Activated T-helper 17 cell treated with anti-CD3 and anti-CD28 coated beads, Interleukin-2, amount 50 U/mL, for 72 hours (primary cell): Measurements from ENCODE around the gene CTTNBP2. TPM values are rescaled to one million over a fixed set of nuclear protein-coding genes. Genes with fewer than 3 reads are reported as not detected.

Source experiments
- ATAC-seq: fragments of 150-1000 bp; cut with Tn5 transposase; replicated peaks from 2 replicates; pipeline ENCODE4 v1.10.0; 2021; ENCODE audit warnings: mild to moderate bottlenecking, moderate library complexity
- H3K27ac Mint-ChIP-seq: one replicate; pipeline ENCODE4 v1.8.0; 2022; ENCODE audit warnings: mixed read lengths
- H3K27me3 Mint-ChIP-seq: one replicate; pipeline ENCODE4 v1.8.0; 2022; ENCODE audit warnings: mixed read lengths
- H3K36me3 Mint-ChIP-seq: one replicate; pipeline ENCODE4 v1.8.0; 2022; ENCODE audit warnings: low read depth, mild to moderate bottlenecking, mixed read lengths
- H3K4me1 Mint-ChIP-seq: one replicate; pipeline ENCODE4 v1.8.0; 2022; ENCODE audit warnings: mixed read lengths
- H3K4me3 Mint-ChIP-seq: one replicate; pipeline ENCODE4 v1.8.0; 2022; ENCODE audit warnings: mild to moderate bottlenecking, mixed read lengths
- H3K9me3 Mint-ChIP-seq: one replicate; pipeline ENCODE4 v1.8.0; 2022; ENCODE audit warnings: mixed read lengths
- total RNA-seq, 2 donors: library from RNA; stranded (reverse); gene quantifications; one replicate each; pipeline ENCODE4 v1.2.3, GENCODE V29; 2022

CTTNBP2 gene
- total RNA-seq, 2 donors from 2014 or later: 0.40 TPM; not detected in 1

- H3K36me3 Mint-ChIP-seq: no peaks in the 10 kb centered on the region
These were observed 3.5 kb upstream of the CTTNBP2 start for GRCh38 chr7:117876761-117877160.

GRCh38 chr7:117875566-117875965 is 2.3 kb upstream of the CTTNBP2 start:
- Mint-ChIP-seq H3K27ac (no peak overlapping the region), H3K9me3 (no peaks in the 10 kb centered on the region), H3K4me3 (no peak overlapping the region), H3K36me3 (no peaks in the 10 kb centered on the region), H3K27me3 (peaks cover 32% of the 10 kb centered on the region), H3K4me1 (peaks cover 16% of the 10 kb centered on the region)
- no peak for ATAC-seq

More at GRCh38 chr7:117876761-117877160, 3.5 kb upstream of the CTTNBP2 start:
- no peak overlapping the region for H3K4me3 Mint-ChIP-seq
- H3K27ac Mint-ChIP-seq: no peak overlapping the region
- H3K4me1 Mint-ChIP-seq: peaks cover 15% of the 10 kb centered on the region
- ATAC-seq: no peak
- H3K9me3 Mint-ChIP-seq: no peaks in the 10 kb centered on the region
- H3K27me3 Mint-ChIP-seq: peaks cover 29% of the 10 kb centered on the region

DNA sequence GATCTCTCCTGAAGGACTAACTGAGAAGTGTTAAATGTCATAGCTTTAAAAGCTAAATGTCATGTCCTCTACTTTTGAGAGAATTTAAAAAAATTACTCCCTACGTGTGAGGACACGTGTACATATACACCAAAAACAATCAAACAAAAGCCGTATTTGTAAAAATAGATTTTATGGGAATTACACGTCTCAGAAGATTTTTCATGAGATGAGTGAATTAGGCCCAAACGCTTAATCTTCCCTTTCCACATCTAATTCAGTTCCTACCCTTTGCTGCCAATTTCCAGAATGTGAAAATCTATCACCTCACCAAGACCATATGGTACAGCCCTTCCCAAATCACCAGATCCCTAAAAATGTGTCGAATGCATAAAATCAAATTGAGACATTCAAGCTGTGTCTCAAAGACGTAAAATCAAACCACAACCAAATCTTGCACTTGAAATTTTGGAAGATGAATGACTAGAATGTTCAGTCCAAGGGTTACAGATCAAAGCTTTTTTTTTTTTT is 1.0 kb upstream of the CTTNBP2 start:
- no peak for ATAC-seq
- no peaks in the 10 kb centered on the region for H3K36me3 Mint-ChIP-seq
- no peak overlapping the region for H3K27ac Mint-ChIP-seq
- H3K9me3 Mint-ChIP-seq: no peaks in the 10 kb centered on the region
- peaks cover 28% of the 10 kb centered on the region for H3K27me3 Mint-ChIP-seq
- peaks cover 16% of the 10 kb centered on the region for H3K4me1 Mint-ChIP-seq
- H3K4me3 Mint-ChIP-seq: peak overlapping the region; percentile 49

DNA sequence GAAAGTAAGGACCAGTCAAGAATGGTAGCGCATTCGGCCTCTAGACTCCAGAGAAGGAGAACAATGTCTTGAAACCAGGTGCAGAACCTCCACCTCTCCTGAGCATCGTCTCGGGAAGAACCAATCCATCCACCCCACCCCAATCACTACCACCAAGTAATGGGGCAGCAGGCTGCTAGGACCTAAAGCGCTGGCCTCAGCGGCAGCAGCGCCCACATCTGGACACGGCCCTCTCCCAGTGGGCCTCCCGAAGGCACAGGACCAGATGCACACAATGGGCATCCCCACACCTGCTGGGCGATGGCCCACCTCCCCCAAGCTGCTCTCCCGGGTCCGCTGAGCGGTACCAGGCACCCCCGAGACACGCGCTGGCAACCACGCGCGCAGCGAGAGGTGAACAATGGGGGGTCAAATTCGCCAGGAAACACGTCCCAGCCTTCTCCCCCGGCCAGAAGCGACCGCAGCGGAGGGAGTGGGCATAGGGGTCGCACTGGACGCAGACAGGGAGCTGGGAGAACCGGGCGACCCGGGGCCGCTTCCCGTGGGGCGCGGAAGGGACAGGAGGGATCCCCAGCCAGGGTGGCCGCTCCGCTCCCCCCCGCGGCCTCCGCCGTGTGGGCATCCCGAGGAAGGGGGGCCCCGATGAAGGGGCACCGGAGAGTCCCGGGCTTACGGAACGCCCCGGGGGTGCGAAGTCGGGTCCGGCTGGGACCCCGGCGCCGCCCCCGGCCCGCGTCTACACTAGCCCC is 506 bp downstream of the CTTNBP2 start:
- H3K4me1 Mint-ChIP-seq: peaks cover 16% of the 10 kb centered on the region
- peaks cover 32% of the 10 kb centered on the region for H3K27me3 Mint-ChIP-seq
- H3K4me3 Mint-ChIP-seq: peak overlapping the region; percentile 29
- H3K36me3 Mint-ChIP-seq: no peaks in the 10 kb centered on the region
- no peak overlapping the region for H3K27ac Mint-ChIP-seq
- H3K9me3 Mint-ChIP-seq: no peaks in the 10 kb centered on the region
- no peak for ATAC-seq

DNA sequence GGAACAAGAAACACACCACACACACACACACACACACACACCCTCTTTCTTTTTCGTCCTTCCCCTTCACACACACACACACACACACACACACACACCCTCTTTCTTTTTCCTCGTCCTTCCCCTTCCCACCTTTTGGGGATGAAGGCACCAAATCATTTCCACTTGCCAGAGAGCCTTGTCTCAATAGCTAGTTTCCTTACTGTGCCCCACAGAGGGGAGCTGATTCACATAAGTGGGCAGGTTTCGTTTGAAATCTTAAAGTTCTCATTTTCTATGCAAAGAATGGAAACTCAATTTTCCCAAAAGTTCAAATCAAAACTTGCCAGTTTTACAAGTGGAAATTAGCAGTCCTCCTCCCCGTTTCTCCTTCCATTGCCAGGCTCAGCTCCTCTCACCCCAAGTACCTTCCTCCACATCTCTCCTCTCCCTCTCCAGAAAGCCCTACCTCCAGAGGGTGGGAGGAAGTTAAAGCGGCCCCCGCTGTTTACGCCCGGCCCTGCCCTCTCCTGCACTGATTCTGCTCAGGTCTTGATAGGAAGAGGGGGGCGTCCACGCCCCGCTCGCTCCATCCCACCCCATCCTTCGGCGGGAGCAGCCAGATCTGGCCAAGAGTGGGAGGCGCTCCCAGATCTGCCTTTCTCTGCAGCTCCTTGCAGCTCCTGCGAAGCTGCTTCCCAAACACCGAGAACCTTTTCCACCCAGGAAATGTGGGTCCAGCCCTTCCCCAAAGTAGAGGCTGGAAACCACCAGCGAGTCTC is 1.3 kb downstream of the CTTNBP2 start:
- Mint-ChIP-seq H3K27ac (no peak overlapping the region), H3K36me3 (no peaks in the 10 kb centered on the region), H3K4me1 (peaks cover 16% of the 10 kb centered on the region), H3K27me3 (peaks cover 32% of the 10 kb centered on the region), H3K9me3 (no peaks in the 10 kb centered on the region), H3K4me3 (peak overlapping the region; percentile 29)
- no peak for ATAC-seq

- H3K27ac Mint-ChIP-seq: no peak overlapping the region
- H3K4me1 Mint-ChIP-seq: peaks cover 16% of the 10 kb centered on the region
- no peak for ATAC-seq
- H3K4me3 Mint-ChIP-seq: no peak overlapping the region
- peaks cover 32% of the 10 kb centered on the region for H3K27me3 Mint-ChIP-seq
- H3K9me3 Mint-ChIP-seq: no peaks in the 10 kb centered on the region
- no peaks in the 10 kb centered on the region for H3K36me3 Mint-ChIP-seq
These were observed 1.9 kb downstream of the CTTNBP2 start for GRCh38 chr7:117871401-117871777.

GRCh38 chr7:117870448-117871130 is 2.7 kb downstream of the CTTNBP2 start:
- Mint-ChIP-seq H3K36me3 (no peaks in the 10 kb centered on the region), H3K9me3 (no peaks in the 10 kb centered on the region)

GRCh38 chr7:117869374-117869773 is 3.9 kb downstream of the CTTNBP2 start:
- Mint-ChIP-seq H3K36me3 (no peaks in the 10 kb centered on the region), H3K27me3 (peaks cover 22% of the 10 kb centered on the region), H3K4me3 (no peak overlapping the region), H3K27ac (no peak overlapping the region), H3K9me3 (no peaks in the 10 kb centered on the region), H3K4me1 (peaks cover 14% of the 10 kb centered on the region)
- no peak for ATAC-seq

More at GRCh38 chr7:117870448-117871130, 2.7 kb downstream of the CTTNBP2 start:
- peaks cover 31% of the 10 kb centered on the region for H3K27me3 Mint-ChIP-seq
- H3K27ac Mint-ChIP-seq: no peak overlapping the region
- ATAC-seq: no peak
- peaks cover 16% of the 10 kb centered on the region for H3K4me1 Mint-ChIP-seq
- H3K4me3 Mint-ChIP-seq: no peak overlapping the region

DNA sequence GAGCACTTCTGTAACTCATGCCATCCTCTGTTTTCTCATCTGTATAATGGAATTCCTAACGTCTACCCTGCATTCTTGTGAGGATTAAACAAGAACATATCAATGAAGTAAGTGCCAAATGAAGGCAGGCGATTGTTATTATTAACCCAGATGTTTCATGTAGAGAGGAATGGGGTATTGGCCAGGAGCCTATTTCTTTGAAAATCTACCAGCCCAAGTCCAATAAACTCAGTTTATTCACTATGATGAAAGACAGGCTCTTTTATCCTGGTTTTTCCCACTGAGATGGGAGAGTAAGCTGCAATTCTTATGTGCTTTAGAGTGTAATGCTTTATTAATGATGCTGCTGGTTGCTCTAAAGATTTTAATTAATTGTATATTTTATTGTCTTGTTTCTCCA is 9.6 kb downstream of the CTTNBP2 start:
- peaks cover 3% of the 10 kb centered on the region for H3K27me3 Mint-ChIP-seq
- no peak overlapping the region for H3K4me3 Mint-ChIP-seq
- no peaks in the 10 kb centered on the region for H3K9me3 Mint-ChIP-seq
- no peaks in the 10 kb centered on the region for H3K36me3 Mint-ChIP-seq
- ATAC-seq: no peak
- no peak overlapping the region for H3K27ac Mint-ChIP-seq
- no peaks in the 10 kb centered on the region for H3K4me1 Mint-ChIP-seq

DNA sequence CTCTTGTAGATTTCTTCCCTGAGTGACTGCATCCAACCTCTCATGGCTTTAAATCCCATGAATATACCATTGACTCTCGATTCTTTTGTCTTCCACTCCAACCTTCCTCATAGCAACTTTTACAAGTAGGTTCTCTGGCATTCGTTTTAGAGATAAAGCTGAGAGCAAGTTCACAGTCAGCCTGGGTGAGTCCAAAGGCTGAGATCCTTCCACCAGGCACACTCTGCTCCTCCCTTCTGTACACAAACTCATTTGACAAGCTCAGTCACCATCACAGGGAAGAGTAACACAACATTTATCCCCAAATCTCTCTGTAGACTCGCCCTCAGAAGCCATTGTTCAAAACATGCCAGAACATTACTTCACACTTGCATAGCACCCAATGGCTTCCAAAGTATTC is 10.9 kb downstream of the CTTNBP2 start:
- H3K27me3 Mint-ChIP-seq: peaks cover 3% of the 10 kb centered on the region

GRCh38 chr7:117859246-117859812 is 13.9 kb downstream of the CTTNBP2 start:
- no peaks in the 10 kb centered on the region for H3K36me3 Mint-ChIP-seq

More for the DNA sequence above, 10.9 kb downstream of the CTTNBP2 start:
- no peak overlapping the region for H3K4me3 Mint-ChIP-seq
- no peak for ATAC-seq
- H3K4me1 Mint-ChIP-seq: no peaks in the 10 kb centered on the region
- no peaks in the 10 kb centered on the region for H3K9me3 Mint-ChIP-seq
- H3K36me3 Mint-ChIP-seq: no peaks in the 10 kb centered on the region
- no peak overlapping the region for H3K27ac Mint-ChIP-seq

DNA sequence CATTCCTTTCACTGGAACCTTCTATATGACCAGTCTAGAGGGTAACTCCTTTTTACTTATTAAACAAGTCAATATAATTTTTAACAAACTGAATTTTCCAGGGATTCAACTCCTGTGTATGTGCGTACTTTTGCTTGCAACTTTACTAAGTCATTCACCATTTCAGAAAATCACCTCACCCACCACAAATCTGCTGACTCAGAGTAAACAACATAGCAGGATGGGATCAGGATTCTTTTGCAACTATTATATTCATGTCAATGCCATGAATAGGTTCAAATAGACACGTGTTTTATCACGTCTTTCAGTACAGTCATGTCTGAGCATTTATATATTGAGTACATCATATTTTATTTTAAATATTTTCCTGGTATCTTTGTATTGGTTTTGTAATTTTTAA is 14.5 kb downstream of the CTTNBP2 start:
- Mint-ChIP-seq H3K27ac (no peak overlapping the region), H3K27me3 (peaks cover 3% of the 10 kb centered on the region), H3K9me3 (no peaks in the 10 kb centered on the region), H3K36me3 (no peaks in the 10 kb centered on the region), H3K4me1 (no peaks in the 10 kb centered on the region), H3K4me3 (no peak overlapping the region)
- ATAC-seq: no peak

More at GRCh38 chr7:117859246-117859812, 13.9 kb downstream of the CTTNBP2 start:
- Mint-ChIP-seq H3K27me3 (peaks cover 3% of the 10 kb centered on the region), H3K9me3 (no peaks in the 10 kb centered on the region), H3K4me1 (no peaks in the 10 kb centered on the region), H3K27ac (no peak overlapping the region), H3K4me3 (no peak overlapping the region)
- ATAC-seq: no peak

GRCh38 chr7:117857718-117858117 is 15.5 kb downstream of the CTTNBP2 start:
- no peak for ATAC-seq
- Mint-ChIP-seq H3K4me1 (no peaks in the 10 kb centered on the region), H3K9me3 (no peaks in the 10 kb centered on the region), H3K36me3 (no peaks in the 10 kb centered on the region), H3K4me3 (no peak overlapping the region), H3K27me3 (peaks cover 3% of the 10 kb centered on the region), H3K27ac (no peak overlapping the region)

DNA sequence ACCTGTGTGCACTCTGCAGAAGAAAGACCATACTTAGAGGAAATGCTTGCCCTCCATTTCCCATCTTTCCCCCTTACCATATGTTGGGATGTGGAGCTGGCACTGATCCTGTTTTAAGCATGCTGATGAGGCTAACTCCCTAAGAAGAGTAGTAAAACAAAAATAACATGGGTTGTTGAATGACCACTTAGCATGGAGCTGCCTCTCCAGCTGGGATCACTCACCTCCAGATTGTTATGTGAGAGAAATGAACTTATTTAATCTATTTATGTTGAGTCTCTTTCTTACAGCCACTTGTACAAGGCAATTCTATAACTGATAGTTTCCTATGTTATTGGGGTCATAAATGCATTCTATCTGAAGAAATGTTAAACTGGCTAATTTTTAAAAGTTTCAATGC is 17.0 kb downstream of the CTTNBP2 start:
- Mint-ChIP-seq H3K4me1 (no peaks in the 10 kb centered on the region), H3K36me3 (no peaks in the 10 kb centered on the region), H3K27ac (no peak overlapping the region), H3K27me3 (peaks cover 3% of the 10 kb centered on the region), H3K9me3 (no peaks in the 10 kb centered on the region), H3K4me3 (no peak overlapping the region)
- ATAC-seq: no peak
